ENCODE measurements around the gene DOK6. TPM values are rescaled to one million over a fixed set of nuclear protein-coding genes. Genes with fewer than 3 reads are reported as not detected.

Gene DOK6
- total RNA-seq, 1 donor from 2014 or later: 7.0 TPM

- Mint-ChIP-seq H3K27ac (no peak overlapping the region), H3K4me3 (ENCODE audit: low read depth) (no peak overlapping the region), H3K4me1 (ENCODE audit: low read depth) (peaks cover 26% of the 10 kb centered on the region), H3K27me3 (no peaks in the 10 kb centered on the region), H3K9me3 (ENCODE audit: low read depth) (peaks cover 7% of the 10 kb centered on the region), H3K36me3 (ENCODE audit: insufficient read depth) (peaks cover 2% of the 10 kb centered on the region)
- TF ChIP-seq CTCF (IDR thresholded peaks at IDR 0.05; ENCODE audit: unreplicated experiment): no peak
- DNase-seq (ENCODE audit: low spot score, unreplicated experiment): no peak
Observed at GRCh38 chr18:69759046-69759445, 358.4 kb downstream of the DOK6 start.

GRCh38 chr18:69763002-69763401 is 362.3 kb downstream of the DOK6 start:
- no peaks in the 10 kb centered on the region for H3K27me3 Mint-ChIP-seq
- peaks cover 8% of the 10 kb centered on the region for H3K4me1 Mint-ChIP-seq (ENCODE audit: low read depth)
- H3K9me3 Mint-ChIP-seq (ENCODE audit: low read depth): no peaks in the 10 kb centered on the region
- no peaks in the 10 kb centered on the region for H3K36me3 Mint-ChIP-seq (ENCODE audit: insufficient read depth)
- DNase-seq (ENCODE audit: low spot score, unreplicated experiment): no peak
- no peak overlapping the region for H3K4me3 Mint-ChIP-seq (ENCODE audit: low read depth)
- TF ChIP-seq CTCF (IDR thresholded peaks at IDR 0.05; ENCODE audit: unreplicated experiment): no peak
- H3K27ac Mint-ChIP-seq: no peak overlapping the region

- TF ChIP-seq CTCF (IDR thresholded peaks at IDR 0.05; ENCODE audit: unreplicated experiment): no peak
- no peak for DNase-seq (ENCODE audit: low spot score, unreplicated experiment)
- Mint-ChIP-seq H3K27ac (no peak overlapping the region), H3K4me1 (ENCODE audit: low read depth) (no peaks in the 10 kb centered on the region), H3K36me3 (ENCODE audit: insufficient read depth) (no peaks in the 10 kb centered on the region), H3K27me3 (no peaks in the 10 kb centered on the region), H3K4me3 (ENCODE audit: low read depth) (no peak overlapping the region), H3K9me3 (ENCODE audit: low read depth) (no peaks in the 10 kb centered on the region)
Observed at GRCh38 chr18:69763821-69764220, 363.1 kb downstream of the DOK6 start.

GRCh38 chr18:69770238-69770637 is 369.6 kb downstream of the DOK6 start:
- Mint-ChIP-seq H3K9me3 (ENCODE audit: low read depth) (peaks cover 10% of the 10 kb centered on the region), H3K27ac (no peak overlapping the region), H3K36me3 (ENCODE audit: insufficient read depth) (no peaks in the 10 kb centered on the region), H3K27me3 (no peaks in the 10 kb centered on the region), H3K4me3 (ENCODE audit: low read depth) (no peak overlapping the region), H3K4me1 (ENCODE audit: low read depth) (no peaks in the 10 kb centered on the region)
- DNase-seq (ENCODE audit: low spot score, unreplicated experiment): no peak
- no peak for TF ChIP-seq CTCF (IDR thresholded peaks at IDR 0.05; ENCODE audit: unreplicated experiment)

- DNase-seq (ENCODE audit: low spot score, unreplicated experiment): no peak
- H3K27ac Mint-ChIP-seq: no peak overlapping the region
- no peaks in the 10 kb centered on the region for H3K4me1 Mint-ChIP-seq (ENCODE audit: low read depth)
- H3K36me3 Mint-ChIP-seq (ENCODE audit: insufficient read depth): no peaks in the 10 kb centered on the region
- no peaks in the 10 kb centered on the region for H3K27me3 Mint-ChIP-seq
- no peak for TF ChIP-seq CTCF (IDR thresholded peaks at IDR 0.05; ENCODE audit: unreplicated experiment)
- peaks cover 10% of the 10 kb centered on the region for H3K9me3 Mint-ChIP-seq (ENCODE audit: low read depth)
- H3K4me3 Mint-ChIP-seq (ENCODE audit: low read depth): no peak overlapping the region
Observed at GRCh38 chr18:69774831-69775230, 374.1 kb downstream of the DOK6 start.

Data from progenitor cell of endocrine pancreas (in vitro differentiated cells).